Kidney epithelial cell (primary cell): ENCODE data around the gene TAB3. TPM values are rescaled to one million over a fixed set of nuclear protein-coding genes. Genes with fewer than 3 reads are reported as not detected.

ENCODE experiments used
- DNase-seq: peaks from one replicate; pipeline ENCODE4 v3.0.0-alpha.2; 2010; ENCODE audit warnings: low read depth
- H3K27me3 ChIP-seq: 2 replicates; pipeline ENCODE4 v1.6.0; 2011; ENCODE audit warnings: low read length; ENCODE audit not compliant: control insufficient read depth, insufficient read depth
- H3K36me3 ChIP-seq: 2 replicates; pipeline ENCODE4 v1.5.1; 2011; ENCODE audit warnings: low read length; ENCODE audit not compliant: control insufficient read depth, insufficient read depth
- H3K4me3 ChIP-seq: 2 replicates; pipeline ENCODE4 v1.5.1; 2011; ENCODE audit warnings: low read depth, mild to moderate bottlenecking, control low read depth, low read length
- CTCF ChIP-seq: IDR thresholded peaks from 2 replicates; pipeline ENCODE4 v1.5.1; 2011; ENCODE audit warnings: mild to moderate bottlenecking, moderate library complexity, low read length, control low read depth, inconsistent platforms; ENCODE audit not compliant: insufficient read depth, poor library complexity, severe bottlenecking
- total RNA-seq: library from RNA; depleted of rRNA; stranded (reverse); fragments of >200 nt; gene quantifications from 2 replicates; pipeline ENCODE4 v1.2.3, GENCODE V29; 2015

The TAB3 gene
- total RNA-seq, 1 donor from 2014 or later: 35.7 TPM

- no peak for DNase-seq
- no peak for TF ChIP-seq CTCF
- Histone ChIP-seq H3K4me3 (no peak overlapping the region), H3K36me3 (no peaks in the 10 kb centered on the region), H3K27me3 (no peaks in the 10 kb centered on the region)
Measured at GRCh38 chrX:30858098-30858497, 31.0 kb downstream of the TAB3 start.

DNA sequence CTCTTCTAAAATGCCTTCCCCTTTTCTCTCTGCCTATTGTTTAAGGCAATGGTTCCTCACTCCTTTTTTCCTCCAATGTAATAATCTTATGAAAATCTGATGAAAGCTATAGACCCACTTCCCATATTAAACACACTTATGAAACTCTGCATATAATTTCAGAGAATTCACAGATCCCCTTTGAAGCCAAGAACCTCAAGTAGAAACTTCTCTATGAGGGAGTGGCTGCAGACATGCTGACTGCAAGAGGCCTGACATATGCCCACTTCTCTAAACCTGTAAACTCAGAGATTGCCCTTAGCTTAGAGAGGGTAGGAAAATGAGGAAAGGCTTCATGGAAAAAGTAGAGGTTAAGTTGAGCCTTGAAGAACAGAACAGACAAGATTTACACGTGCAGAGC lies 37.6 kb downstream of the TAB3 start:
- TF ChIP-seq CTCF: no peak
- Histone ChIP-seq H3K27me3 (no peaks in the 10 kb centered on the region), H3K36me3 (no peaks in the 10 kb centered on the region), H3K4me3 (no peak overlapping the region)
- no peak for DNase-seq

GRCh38 chrX:30835373-30835772 lies 53.7 kb downstream of the TAB3 start:
- no peak for TF ChIP-seq CTCF
- Histone ChIP-seq H3K36me3 (no peaks in the 10 kb centered on the region), H3K4me3 (no peak overlapping the region), H3K27me3 (no peaks in the 10 kb centered on the region)
- DNase-seq: no peak

GRCh38 chrX:30833896-30834295 lies 55.2 kb downstream of the TAB3 start:
- no peaks in the 10 kb centered on the region for H3K27me3 ChIP-seq
- TF ChIP-seq CTCF: no peak
- no peak for DNase-seq
- no peaks in the 10 kb centered on the region for H3K36me3 ChIP-seq
- no peak overlapping the region for H3K4me3 ChIP-seq

DNA sequence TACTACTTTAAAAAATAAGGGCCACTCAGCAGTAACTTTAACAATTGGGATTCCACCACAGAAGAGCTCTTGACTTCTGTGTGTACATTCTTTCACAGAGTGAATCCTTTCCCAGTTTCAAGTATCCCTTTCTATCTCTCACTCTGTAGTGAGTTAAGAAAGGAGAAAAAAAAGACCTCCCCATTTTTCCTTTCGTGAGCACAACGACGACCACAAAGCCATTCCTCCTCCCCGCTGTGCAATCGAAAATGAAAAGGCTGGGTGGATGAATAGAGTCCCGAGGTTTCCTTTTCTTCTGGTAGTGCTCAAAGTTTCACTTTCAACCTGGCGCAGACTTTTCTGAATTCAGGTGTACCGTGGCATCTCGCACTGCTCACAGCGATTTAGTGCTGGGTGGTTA lies 58.0 kb downstream of the TAB3 start:
- DNase-seq: no peak
- no peaks in the 10 kb centered on the region for H3K27me3 ChIP-seq
- TF ChIP-seq CTCF: no peak
- H3K36me3 ChIP-seq: no peaks in the 10 kb centered on the region
- no peak overlapping the region for H3K4me3 ChIP-seq

- no peak for DNase-seq
- no peaks in the 10 kb centered on the region for H3K27me3 ChIP-seq
- no peak overlapping the region for H3K4me3 ChIP-seq
- no peak for TF ChIP-seq CTCF
- H3K36me3 ChIP-seq: no peaks in the 10 kb centered on the region
Measured at GRCh38 chrX:30830326-30830943, 58.6 kb downstream of the TAB3 start.
